ENCODE data around the gene SLC29A1.

Gene SLC29A1

GRCh38 chr6:44255105-44255808, 31.9 kb downstream of the SLC29A1 start:
- no peak for DNase-seq (ENCODE audit: low read depth)

- DNase-seq (ENCODE audit: low read depth), result no peak
These were observed 32.7 kb downstream of the SLC29A1 start for GRCh38 chr6:44255871-44256774.

GRCh38 chr6:44256775-44257024, 33.3 kb downstream of the SLC29A1 start:
- DNase-seq (ENCODE audit: low read depth), result no peak

GRCh38 chr6:44257025-44257752, 33.8 kb downstream of the SLC29A1 start, which contains the start of gene SLC35B2:
Gene SLC35B2 (minus strand): TSS chr6:44257528. CDS start chr6:44257410, 118 bp downstream.
- DNase-seq (ENCODE audit: low read depth), result no peak

- no peak for DNase-seq (ENCODE audit: low read depth)
These were observed 34.4 kb downstream of the SLC29A1 start for GRCh38 chr6:44257753-44258324.

GRCh38 chr6:44258325-44258863, 35.0 kb downstream of the SLC29A1 start:
- no peak for DNase-seq (ENCODE audit: low read depth)

GRCh38 chr6:44258921-44259320, 35.5 kb downstream of the SLC29A1 start:
- no peak for DNase-seq (ENCODE audit: low read depth)

GRCh38 chr6:44260011-44260410, 36.6 kb downstream of the SLC29A1 start:
- DNase-seq (ENCODE audit: low read depth), result no peak

GRCh38 chr6:44260451-44261297, 37.3 kb downstream of the SLC29A1 start:
- DNase-seq (ENCODE audit: low read depth), result no peak

- DNase-seq (ENCODE audit: low read depth), result no peak
These were observed 38.2 kb downstream of the SLC29A1 start for GRCh38 chr6:44261581-44261980.

GRCh38 chr6:44262467-44263353, 39.3 kb downstream of the SLC29A1 start:
- DNase-seq (ENCODE audit: low read depth), result no peak

- no peak for DNase-seq (ENCODE audit: low read depth)
These were observed 40.1 kb downstream of the SLC29A1 start for GRCh38 chr6:44263354-44264100.

- DNase-seq (ENCODE audit: low read depth), result no peak
These were observed 41.0 kb downstream of the SLC29A1 start for GRCh38 chr6:44264154-44265006.

GRCh38 chr6:44265007-44265721, 41.8 kb downstream of the SLC29A1 start, which contains the start of gene NFKBIE:
Gene NFKBIE (minus strand): TSS chr6:44265551. CDS start chr6:44265346, 205 bp downstream.
- DNase-seq (ENCODE audit: low read depth), result peak; percentile 84

- DNase-seq (ENCODE audit: low read depth), result no peak
These were observed 42.4 kb downstream of the SLC29A1 start for GRCh38 chr6:44265722-44266233.

- no peak for DNase-seq (ENCODE audit: low read depth)
These were observed 43.0 kb downstream of the SLC29A1 start for GRCh38 chr6:44266347-44266746.

- no peak for DNase-seq (ENCODE audit: low read depth)
These were observed 43.9 kb downstream of the SLC29A1 start for GRCh38 chr6:44267252-44267651.
